ENCODE data around the gene ZFYVE28.

GRCh38 chr4:2222838-2223237 lies 195.6 kb downstream of the ZFYVE28 start:
- TF ChIP-seq POLR2AphosphoS5 (IDR thresholded peaks at IDR 0.05; ENCODE audit: low read depth, low read length) (no peak), POLR2A (IDR thresholded peaks at IDR 0.05; ENCODE audit: low read depth, low read length) (no peak), TAF1 (IDR thresholded peaks at IDR 0.05; ENCODE audit: low read depth, low read length) (no peak), SPI1 (IDR thresholded peaks at IDR 0.05; ENCODE audit: low read depth, low read length) (no peak), POU2F2 (IDR thresholded peaks at IDR 0.05; ENCODE audit: low read depth, low read length) (no peak), PAX5 (IDR thresholded peaks at IDR 0.05; ENCODE audit: insufficient read depth, low read length, severe bottlenecking) (no peak)
